ENCODE measurements around the gene TXNRD1.
"Not testable (repeated sequence)": the region's sequence is repeated elsewhere in the genome, so short reads cannot be mapped to it uniquely, and the experiment has no call there.

The TXNRD1 gene
- total RNA-seq = 48.6 to 67.6 (median 57.6) reads per million in 3 donors

GRCh38 chr12:104215638-104216297, at the start of gene TXNRD1:
TSS of gene TXNRD1 (plus strand) at chr12:104215779. CDS start at chr12:104215803, 24 bp downstream.
- H3K9me3 ChIP-seq (ENCODE audit: control insufficient read depth, low read length) = no peaks in the 10 kb centered on the region
- peak; percentile 63 to 72 (median 68) for DNase-seq
- peak within 1 kb of the TSS; percentile 69 for H3K4me3 ChIP-seq (ENCODE audit: insufficient read depth, low read depth, low read length, poor library complexity, severe bottlenecking)
- H3K4me1 ChIP-seq (ENCODE audit: control insufficient read depth, insufficient read depth, low read length, poor library complexity, severe bottlenecking) = peaks cover 14% of the 10 kb centered on the region
- no peaks in the 10 kb centered on the region for H3K27me3 ChIP-seq (replicated peaks; ENCODE audit: control insufficient read depth, insufficient read depth, low read length, poor library complexity, severe bottlenecking)
- H3K27ac ChIP-seq (ENCODE audit: insufficient read depth, low read length, poor library complexity, severe bottlenecking) = peak within 1 kb of the TSS; percentile 42
- no peaks in the 10 kb centered on the region for H3K36me3 ChIP-seq (ENCODE audit: control insufficient read depth, insufficient read depth, low read length)

GRCh38 chr12:104165801-104166200, 49.8 kb upstream of the TXNRD1 start:
- Histone ChIP-seq H3K4me1 (ENCODE audit: control insufficient read depth, insufficient read depth, low read length, poor library complexity, severe bottlenecking) (no peaks in the 10 kb centered on the region), H3K4me3 (ENCODE audit: insufficient read depth, low read depth, low read length, poor library complexity, severe bottlenecking) (no peak overlapping the region), H3K9me3 (ENCODE audit: control insufficient read depth, low read length) (no peaks in the 10 kb centered on the region), H3K36me3 (ENCODE audit: control insufficient read depth, insufficient read depth, low read length) (no peaks in the 10 kb centered on the region), H3K27ac (ENCODE audit: insufficient read depth, low read length, poor library complexity, severe bottlenecking) (no peak overlapping the region), H3K27me3 (replicated peaks; ENCODE audit: control insufficient read depth, insufficient read depth, low read length, poor library complexity, severe bottlenecking) (no peaks in the 10 kb centered on the region)
- DNase-seq = no peak

DNA sequence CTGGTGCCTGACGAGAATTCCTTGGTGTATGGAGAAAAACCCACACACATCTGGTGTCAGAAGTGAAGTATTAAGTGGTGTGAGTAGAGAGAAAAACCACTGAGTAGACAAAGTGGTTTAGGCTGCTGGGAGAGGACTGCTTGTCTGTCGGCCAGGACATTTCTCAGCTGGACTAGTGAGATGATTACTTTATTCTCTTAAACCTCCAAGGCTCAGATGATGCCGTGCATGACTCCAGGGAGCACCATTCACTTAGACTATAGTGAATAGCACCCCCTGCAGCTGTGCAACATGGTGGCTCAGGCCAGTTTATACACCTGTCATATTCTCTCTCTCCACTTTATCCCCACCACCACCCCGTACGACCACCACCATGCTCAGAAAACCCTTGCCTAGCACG, 49.1 kb upstream of the TXNRD1 start:
- DNase-seq = no peak
- no peak overlapping the region for H3K4me3 ChIP-seq (ENCODE audit: insufficient read depth, low read depth, low read length, poor library complexity, severe bottlenecking)

DNA sequence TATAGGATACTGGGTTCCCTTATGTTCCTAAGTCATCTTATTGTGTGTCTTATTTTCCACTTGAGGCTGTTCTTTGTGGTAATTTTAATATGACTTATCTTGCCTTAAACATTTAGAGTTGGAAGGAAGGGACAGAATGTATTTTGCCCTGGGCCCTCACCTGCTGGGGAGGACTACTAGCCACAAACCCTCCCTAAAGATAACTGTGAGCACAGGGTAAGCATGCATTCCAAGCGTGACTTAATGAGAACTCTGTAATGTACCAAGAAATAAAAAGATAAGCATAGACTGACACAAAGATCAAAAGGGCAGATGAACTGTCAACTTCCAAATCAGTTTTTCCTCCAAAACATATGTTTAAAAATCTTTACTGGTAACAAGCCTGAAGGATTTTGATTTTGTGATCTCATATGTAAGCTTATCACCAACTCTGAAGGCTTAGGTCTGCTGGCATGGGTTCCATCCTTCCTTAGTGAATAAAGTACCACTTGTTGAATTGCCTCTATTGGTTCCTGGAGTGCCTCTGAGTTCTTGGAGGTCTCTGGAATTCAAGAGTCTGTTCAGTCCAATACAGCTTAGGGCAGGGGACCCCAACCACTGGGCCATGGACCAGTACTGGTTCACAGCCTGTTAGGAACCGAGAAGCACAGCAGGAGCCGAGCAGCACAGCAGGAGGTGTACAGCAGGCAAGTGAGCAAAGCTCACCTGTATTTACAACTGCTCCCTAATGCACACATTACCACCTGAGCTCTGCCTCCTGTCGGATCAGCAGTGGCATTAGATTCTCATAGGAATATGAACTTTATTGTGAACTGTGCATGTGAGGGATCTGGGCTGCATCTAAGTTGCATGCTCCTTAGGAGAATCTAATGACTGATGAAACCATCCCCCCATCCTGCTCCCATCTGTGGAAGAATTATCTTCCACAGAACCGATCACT, 47.8 kb upstream of the TXNRD1 start:
- H3K9me3 ChIP-seq (ENCODE audit: control insufficient read depth, low read length) = no peaks in the 10 kb centered on the region
- H3K27ac ChIP-seq (ENCODE audit: insufficient read depth, low read length, poor library complexity, severe bottlenecking) = no peak overlapping the region
- no peaks in the 10 kb centered on the region for H3K27me3 ChIP-seq (replicated peaks; ENCODE audit: control insufficient read depth, insufficient read depth, low read length, poor library complexity, severe bottlenecking)
- no peaks in the 10 kb centered on the region for H3K4me1 ChIP-seq (ENCODE audit: control insufficient read depth, insufficient read depth, low read length, poor library complexity, severe bottlenecking)
- DNase-seq = no peak
- H3K4me3 ChIP-seq (ENCODE audit: insufficient read depth, low read depth, low read length, poor library complexity, severe bottlenecking) = no peak overlapping the region
- H3K36me3 ChIP-seq (ENCODE audit: control insufficient read depth, insufficient read depth, low read length) = no peaks in the 10 kb centered on the region

More for the DNA sequence above, 49.1 kb upstream of the TXNRD1 start:
- H3K27ac ChIP-seq (ENCODE audit: insufficient read depth, low read length, poor library complexity, severe bottlenecking) = no peak overlapping the region
- H3K9me3 ChIP-seq (ENCODE audit: control insufficient read depth, low read length) = no peaks in the 10 kb centered on the region
- no peaks in the 10 kb centered on the region for H3K27me3 ChIP-seq (replicated peaks; ENCODE audit: control insufficient read depth, insufficient read depth, low read length, poor library complexity, severe bottlenecking)
- no peaks in the 10 kb centered on the region for H3K4me1 ChIP-seq (ENCODE audit: control insufficient read depth, insufficient read depth, low read length, poor library complexity, severe bottlenecking)
- no peaks in the 10 kb centered on the region for H3K36me3 ChIP-seq (ENCODE audit: control insufficient read depth, insufficient read depth, low read length)

DNA sequence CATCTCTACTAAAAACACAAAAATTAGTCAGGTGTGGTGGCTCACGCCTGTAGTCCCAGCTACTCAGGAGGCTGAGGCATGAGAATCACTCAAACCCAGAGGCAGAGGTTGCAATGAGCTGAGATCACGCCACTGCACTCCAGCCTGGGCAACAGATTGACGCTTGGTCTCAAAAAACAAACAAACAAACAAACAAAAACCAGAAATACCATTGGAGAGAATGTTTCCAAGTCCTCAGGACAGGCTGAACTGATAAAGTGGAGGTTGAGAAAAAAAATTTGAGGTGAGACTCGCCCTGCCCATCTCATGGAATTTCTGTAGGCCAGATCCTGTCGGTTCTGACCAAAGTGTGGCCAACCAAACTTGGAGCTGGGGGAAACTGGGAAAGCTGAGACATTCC, 47.0 kb upstream of the TXNRD1 start:
- H3K4me1 ChIP-seq (ENCODE audit: control insufficient read depth, insufficient read depth, low read length, poor library complexity, severe bottlenecking) = no peaks in the 10 kb centered on the region
- no peaks in the 10 kb centered on the region for H3K9me3 ChIP-seq (ENCODE audit: control insufficient read depth, low read length)
- H3K27me3 ChIP-seq (replicated peaks; ENCODE audit: control insufficient read depth, insufficient read depth, low read length, poor library complexity, severe bottlenecking) = no peaks in the 10 kb centered on the region
- no peak overlapping the region for H3K27ac ChIP-seq (ENCODE audit: insufficient read depth, low read length, poor library complexity, severe bottlenecking)
- H3K36me3 ChIP-seq (ENCODE audit: control insufficient read depth, insufficient read depth, low read length) = no peaks in the 10 kb centered on the region
- no peak for DNase-seq
- H3K4me3 ChIP-seq (ENCODE audit: insufficient read depth, low read depth, low read length, poor library complexity, severe bottlenecking) = no peak overlapping the region

DNA sequence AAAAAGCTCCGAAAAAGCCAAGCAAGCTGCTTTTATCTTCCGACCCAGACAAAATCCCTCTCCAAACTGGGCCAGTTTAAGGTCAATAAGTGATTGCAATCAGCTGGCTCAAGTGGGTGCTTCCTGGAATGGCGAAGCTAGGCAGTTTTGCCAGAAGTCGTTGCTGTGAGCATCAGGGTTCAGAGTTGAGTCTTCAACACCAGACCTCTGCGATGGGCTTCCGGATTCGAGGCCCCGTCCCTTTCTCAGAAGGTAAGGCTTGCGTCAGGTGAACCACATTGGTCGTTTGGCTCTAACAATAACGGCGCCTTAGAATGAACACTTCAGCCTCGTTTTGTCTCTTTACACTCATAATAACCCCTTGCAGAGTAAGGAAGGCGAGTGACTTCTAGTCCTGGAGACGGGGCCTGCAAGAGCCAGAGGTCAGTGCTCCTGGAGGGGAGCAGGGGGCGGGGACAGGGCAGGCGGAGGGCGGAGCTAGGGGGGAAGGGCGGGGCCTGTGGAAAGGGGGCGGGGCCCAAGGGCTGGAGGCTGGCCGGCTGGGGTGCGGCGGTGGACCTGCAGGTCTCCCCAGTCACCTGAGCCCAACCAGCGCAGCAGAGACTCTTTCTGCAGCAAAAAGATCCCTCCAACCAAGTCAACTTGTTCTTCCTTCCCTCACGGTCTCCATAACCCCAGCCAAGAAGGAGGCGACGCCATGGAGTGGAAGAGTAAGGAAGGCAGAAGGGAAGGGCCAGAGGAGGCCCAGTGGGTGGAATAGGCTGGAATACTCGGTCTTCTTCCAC, 43.6 kb upstream of the TXNRD1 start:
- no peaks in the 10 kb centered on the region for H3K36me3 ChIP-seq (ENCODE audit: control insufficient read depth, insufficient read depth, low read length)
- no peaks in the 10 kb centered on the region for H3K4me1 ChIP-seq (ENCODE audit: control insufficient read depth, insufficient read depth, low read length, poor library complexity, severe bottlenecking)
- no peaks in the 10 kb centered on the region for H3K27me3 ChIP-seq (replicated peaks; ENCODE audit: control insufficient read depth, insufficient read depth, low read length, poor library complexity, severe bottlenecking)
- no peak for DNase-seq
- no peaks in the 10 kb centered on the region for H3K9me3 ChIP-seq (ENCODE audit: control insufficient read depth, low read length)
- no peak overlapping the region for H3K4me3 ChIP-seq (ENCODE audit: insufficient read depth, low read depth, low read length, poor library complexity, severe bottlenecking)
- no peak overlapping the region for H3K27ac ChIP-seq (ENCODE audit: insufficient read depth, low read length, poor library complexity, severe bottlenecking)

DNA sequence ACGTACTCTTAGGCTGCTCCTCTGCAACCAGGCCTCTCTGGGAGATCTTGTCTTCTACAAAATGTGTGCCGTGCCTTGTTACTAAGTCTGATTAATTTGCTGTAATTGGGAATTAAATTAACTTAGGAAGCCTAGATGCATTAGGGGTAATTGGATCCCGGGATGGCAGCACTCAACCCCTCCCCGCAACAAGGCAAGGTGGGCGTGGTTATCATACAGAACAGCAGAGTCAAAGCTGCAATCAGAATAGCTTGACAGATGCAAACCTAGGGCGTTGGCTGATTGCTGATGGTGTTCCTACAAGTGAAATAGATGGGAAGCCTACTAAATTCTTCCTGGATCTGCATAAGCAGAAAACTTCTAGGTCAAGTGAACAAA, 43.0 kb upstream of the TXNRD1 start:
- no peaks in the 10 kb centered on the region for H3K36me3 ChIP-seq (ENCODE audit: control insufficient read depth, insufficient read depth, low read length)
- DNase-seq = no peak

GRCh38 chr12:104173804-104174203, 41.8 kb upstream of the TXNRD1 start:
- H3K27me3 ChIP-seq (replicated peaks; ENCODE audit: control insufficient read depth, insufficient read depth, low read length, poor library complexity, severe bottlenecking); H3K9me3 ChIP-seq (ENCODE audit: control insufficient read depth, low read length); H3K27ac ChIP-seq (ENCODE audit: insufficient read depth, low read length, poor library complexity, severe bottlenecking); DNase-seq; H3K36me3 ChIP-seq (ENCODE audit: control insufficient read depth, insufficient read depth, low read length); H3K4me1 ChIP-seq (ENCODE audit: control insufficient read depth, insufficient read depth, low read length, poor library complexity, severe bottlenecking); H3K4me3 ChIP-seq (ENCODE audit: insufficient read depth, low read depth, low read length, poor library complexity, severe bottlenecking): not testable (repeated sequence)

More for the DNA sequence above, 43.0 kb upstream of the TXNRD1 start:
- Histone ChIP-seq H3K4me3 (ENCODE audit: insufficient read depth, low read depth, low read length, poor library complexity, severe bottlenecking) (no peak overlapping the region), H3K4me1 (ENCODE audit: control insufficient read depth, insufficient read depth, low read length, poor library complexity, severe bottlenecking) (no peaks in the 10 kb centered on the region), H3K9me3 (ENCODE audit: control insufficient read depth, low read length) (no peaks in the 10 kb centered on the region), H3K27ac (ENCODE audit: insufficient read depth, low read length, poor library complexity, severe bottlenecking) (no peak overlapping the region), H3K27me3 (replicated peaks; ENCODE audit: control insufficient read depth, insufficient read depth, low read length, poor library complexity, severe bottlenecking) (no peaks in the 10 kb centered on the region)

DNA sequence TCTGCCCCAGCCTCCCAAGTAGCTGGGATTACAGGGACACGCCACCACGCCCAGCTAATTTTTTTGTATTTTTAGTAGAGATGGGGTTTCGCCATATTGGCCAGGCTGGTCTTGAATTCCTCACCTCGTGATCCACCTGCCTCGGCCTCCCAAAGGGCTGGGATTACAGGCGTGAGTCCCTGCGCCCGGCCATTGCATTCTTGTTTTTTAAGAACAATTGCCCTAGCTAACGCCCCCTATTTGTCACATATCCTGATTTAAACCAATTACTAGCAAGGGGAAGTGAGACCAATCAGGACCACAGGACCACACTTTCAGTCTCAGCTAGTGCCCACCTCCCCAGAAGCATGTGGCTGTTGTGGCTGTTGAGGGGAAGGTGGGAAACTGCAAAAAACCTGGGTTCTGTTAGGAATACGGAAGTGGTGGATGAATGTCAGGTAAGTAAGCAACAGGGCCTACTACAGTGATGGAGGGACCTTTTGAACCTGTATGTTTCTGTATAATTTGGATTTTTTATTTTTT, 39.8 kb upstream of the TXNRD1 start:
- DNase-seq = no peak
- Histone ChIP-seq H3K4me3 (ENCODE audit: insufficient read depth, low read depth, low read length, poor library complexity, severe bottlenecking) (no peak overlapping the region), H3K27me3 (replicated peaks; ENCODE audit: control insufficient read depth, insufficient read depth, low read length, poor library complexity, severe bottlenecking) (no peaks in the 10 kb centered on the region), H3K27ac (ENCODE audit: insufficient read depth, low read length, poor library complexity, severe bottlenecking) (no peak overlapping the region), H3K36me3 (ENCODE audit: control insufficient read depth, insufficient read depth, low read length) (no peaks in the 10 kb centered on the region), H3K4me1 (ENCODE audit: control insufficient read depth, insufficient read depth, low read length, poor library complexity, severe bottlenecking) (no peaks in the 10 kb centered on the region), H3K9me3 (ENCODE audit: control insufficient read depth, low read length) (no peaks in the 10 kb centered on the region)

All from effector memory CD4-positive, alpha-beta T cell (primary cell).